Astrocyte of the cerebellum (primary cell): Measurements from ENCODE around the gene LYST.
"Not testable (repeated sequence)": the region's sequence is repeated elsewhere in the genome, so short reads cannot be mapped to it uniquely, and the experiment has no call there.

ENCODE experiments used
- DNase-seq: peaks from one replicate; pipeline ENCODE4 v3.0.0-alpha.2; 2011; ENCODE audit warnings: low read depth
- H3K4me3 ChIP-seq: 2 replicates; pipeline ENCODE4 v1.5.1; 2011; ENCODE audit warnings: mild to moderate bottlenecking, low read depth, low read length, moderate library complexity
- in situ Hi-C: cut with HindIII; loops from 2 replicates; pipeline ENCODE4 v1.10.0; 2017; ENCODE audit warnings: low sequenced_read_pairs
- TF ChIP-seq, protein P1 (sequence below): IDR thresholded peaks from 2 replicates; pipeline ENCODE4 v1.5.1; 2012; ENCODE audit warnings: low read length, low read depth, moderate library complexity, mild to moderate bottlenecking; ENCODE audit errors: missing control alignments

Gene LYST

GRCh38 chr1:235763962-235764361 is 102.7 kb downstream of the LYST start:
- in situ Hi-C loops: no loop called here
- TF ChIP-seq, protein P1, sequence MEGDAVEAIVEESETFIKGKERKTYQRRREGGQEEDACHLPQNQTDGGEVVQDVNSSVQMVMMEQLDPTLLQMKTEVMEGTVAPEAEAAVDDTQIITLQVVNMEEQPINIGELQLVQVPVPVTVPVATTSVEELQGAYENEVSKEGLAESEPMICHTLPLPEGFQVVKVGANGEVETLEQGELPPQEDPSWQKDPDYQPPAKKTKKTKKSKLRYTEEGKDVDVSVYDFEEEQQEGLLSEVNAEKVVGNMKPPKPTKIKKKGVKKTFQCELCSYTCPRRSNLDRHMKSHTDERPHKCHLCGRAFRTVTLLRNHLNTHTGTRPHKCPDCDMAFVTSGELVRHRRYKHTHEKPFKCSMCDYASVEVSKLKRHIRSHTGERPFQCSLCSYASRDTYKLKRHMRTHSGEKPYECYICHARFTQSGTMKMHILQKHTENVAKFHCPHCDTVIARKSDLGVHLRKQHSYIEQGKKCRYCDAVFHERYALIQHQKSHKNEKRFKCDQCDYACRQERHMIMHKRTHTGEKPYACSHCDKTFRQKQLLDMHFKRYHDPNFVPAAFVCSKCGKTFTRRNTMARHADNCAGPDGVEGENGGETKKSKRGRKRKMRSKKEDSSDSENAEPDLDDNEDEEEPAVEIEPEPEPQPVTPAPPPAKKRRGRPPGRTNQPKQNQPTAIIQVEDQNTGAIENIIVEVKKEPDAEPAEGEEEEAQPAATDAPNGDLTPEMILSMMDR: no peak
- no peak overlapping the region for H3K4me3 ChIP-seq
- DNase-seq: no peak

GRCh38 chr1:235759336-235759735 is 107.4 kb downstream of the LYST start:
- H3K4me3 ChIP-seq: no peak overlapping the region
- DNase-seq: no peak
- TF ChIP-seq, protein P1: no peak
- in situ Hi-C loops: no loop called here

- no peak for DNase-seq
- in situ Hi-C loops: no loop called here
- no peak overlapping the region for H3K4me3 ChIP-seq
- TF ChIP-seq, protein P1: no peak
These were observed 107.8 kb downstream of the LYST start for GRCh38 chr1:235758931-235759330.

DNA sequence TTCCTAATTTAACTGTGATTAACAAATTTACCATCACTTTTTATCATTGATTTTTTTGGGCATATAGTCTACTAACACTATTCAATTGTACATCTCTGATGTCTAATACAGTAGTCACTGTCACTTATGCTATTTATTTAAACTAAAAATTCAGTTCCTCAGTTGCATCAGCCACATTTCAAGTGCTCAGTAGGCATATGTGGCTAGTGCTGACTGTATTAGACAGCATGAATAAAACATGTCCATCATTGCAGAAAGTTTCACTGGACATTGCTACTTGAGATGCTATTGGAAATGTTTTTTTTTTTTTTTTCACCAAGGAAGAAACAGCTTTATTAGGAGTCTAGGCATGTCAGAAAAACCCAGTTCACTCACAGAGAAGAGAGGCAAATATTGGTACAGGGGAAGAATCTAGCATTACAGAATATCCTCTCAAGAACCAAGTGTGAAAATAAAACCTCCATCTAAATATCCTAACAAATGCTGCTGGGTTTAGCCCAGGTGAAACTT is 109.1 kb downstream of the LYST start:
- no peak overlapping the region for H3K4me3 ChIP-seq
- in situ Hi-C loops: no loop called here
- DNase-seq: no peak
- TF ChIP-seq, protein P1: no peak

- DNase-seq, H3K4me3 ChIP-seq, in situ Hi-C loops: not testable (repeated sequence)
These were observed 112.5 kb downstream of the LYST start for GRCh38 chr1:235754186-235754585.

DNA sequence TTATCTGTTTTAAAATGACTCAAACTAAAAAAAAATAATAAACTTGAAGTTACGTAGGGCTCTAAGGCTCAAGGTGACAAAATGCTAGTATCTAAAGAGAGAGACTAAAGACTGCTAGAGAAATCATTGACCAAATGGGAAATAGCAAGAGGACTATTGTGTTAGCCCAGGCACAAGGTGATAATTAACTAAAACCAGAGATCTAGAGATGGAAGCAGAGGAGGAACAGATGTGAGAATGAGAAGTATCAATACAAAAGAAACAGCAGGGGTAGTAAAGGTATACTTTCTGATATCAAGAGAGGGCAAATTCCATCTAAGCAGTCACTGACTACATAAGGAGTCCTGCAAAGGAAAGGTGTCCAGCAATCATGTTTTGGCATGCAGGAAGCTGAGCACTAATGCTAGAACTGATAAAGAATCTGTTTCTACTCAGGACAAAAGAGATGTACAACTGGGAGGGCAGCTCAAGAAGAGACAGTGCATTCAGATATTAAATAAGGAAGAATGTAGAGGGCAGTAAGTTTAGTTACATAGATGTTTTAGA is 116.9 kb downstream of the LYST start:
- TF ChIP-seq, protein P1: no peak
- no peak for DNase-seq
- in situ Hi-C loops: no loop called here
- H3K4me3 ChIP-seq: no peak overlapping the region

GRCh38 chr1:235748747-235749146 is 118.0 kb downstream of the LYST start:
- TF ChIP-seq, protein P1: no peak
- no peak for DNase-seq
- in situ Hi-C loops: no loop called here
- H3K4me3 ChIP-seq: no peak overlapping the region
